Right atrium auricular region (tissue), 2 donors: ENCODE data around the gene DAW1. TPM values are rescaled to one million over a fixed set of nuclear protein-coding genes. Genes with fewer than 3 reads are reported as not detected.

Experiments used
- DNase-seq: peaks from one replicate; pipeline ENCODE4 v3.0.0-alpha.2; 2019; ENCODE audit warnings: low spot score
- H3K27ac ChIP-seq, 2 donors: fragments of 200-600 bp; sonication (generic); 1 replicate in 1 of 2; 2 replicates in 1 of 2; pipeline ENCODE4 v1.5.1; 2016 to 2019
- H3K27me3 ChIP-seq, 2 donors: fragments of 200-600 bp; sonication (generic); one replicate each; pipeline versions ENCODE4 v1.5.1 to v1.6.0; 2017 to 2019
- H3K36me3 ChIP-seq: fragments of 200-600 bp; sonication (generic); one replicate; pipeline ENCODE4 v1.5.1; 2016
- H3K4me1 ChIP-seq, 2 donors: fragments of 200-600 bp; sonication (generic); one replicate each; pipeline versions ENCODE4 v1.5.1 to v1.6.0; 2017 to 2019
- H3K4me3 ChIP-seq, 2 donors: fragments of 200-600 bp; sonication (generic); 1 replicate in 1 of 2; 2 replicates in 1 of 2; pipeline ENCODE4 v1.5.1; 2017 to 2019; ENCODE audit warnings: mild to moderate bottlenecking in 1 of 2, moderate library complexity in 1 of 2
- H3K9me3 ChIP-seq, 2 donors: fragments of 200-600 bp; sonication (generic); one replicate each; pipeline ENCODE4 v1.5.1; 2019
- CTCF ChIP-seq, 2 donors: fragments of 200-600 bp; sonication (generic); IDR thresholded peaks; one replicate each; pipeline ENCODE4 v1.5.1; 2019; ENCODE audit warnings: antibody characterized with exemption in 2 of 2
- total RNA-seq, 2 donors: library from RNA; depleted of rRNA; stranded (reverse); fragments of >200 nt; gene quantifications; one replicate each; pipeline ENCODE4 v1.1.0, GENCODE V29; 2016

DAW1 gene
- total RNA-seq, 2 donors from 2014 or later: 0.43 TPM; not detected in 1

- no peaks in the 10 kb centered on the region for H3K9me3 ChIP-seq
- H3K27me3 ChIP-seq: no peaks in the 10 kb centered on the region
- DNase-seq: no peak
Measured at GRCh38 chr2:227903381-227903780, 31.9 kb downstream of the DAW1 start.

GRCh38 chr2:227906991-227907390 lies 35.6 kb downstream of the DAW1 start:
- no peak overlapping the region for H3K4me3 ChIP-seq
- DNase-seq: no peak
- no peaks in the 10 kb centered on the region for H3K9me3 ChIP-seq
- TF ChIP-seq CTCF (IDR thresholded peaks at IDR 0.05): no peak
- H3K4me1 ChIP-seq: no peaks in the 10 kb centered on the region
- H3K27me3 ChIP-seq: no peaks in the 10 kb centered on the region
- no peak overlapping the region for H3K27ac ChIP-seq
- no peaks in the 10 kb centered on the region for H3K36me3 ChIP-seq

More at GRCh38 chr2:227903381-227903780, 31.9 kb downstream of the DAW1 start:
- no peaks in the 10 kb centered on the region for H3K4me1 ChIP-seq
- no peak overlapping the region for H3K27ac ChIP-seq
- no peak overlapping the region for H3K4me3 ChIP-seq
- H3K36me3 ChIP-seq: no peaks in the 10 kb centered on the region
- no peak for TF ChIP-seq CTCF (IDR thresholded peaks at IDR 0.05)

- Histone ChIP-seq H3K4me1 (no peaks in the 10 kb centered on the region), H3K4me3 (no peak overlapping the region), H3K27ac (no peak overlapping the region), H3K27me3 (no peaks in the 10 kb centered on the region), H3K36me3 (no peaks in the 10 kb centered on the region), H3K9me3 (no peaks in the 10 kb centered on the region)
- DNase-seq: no peak
- no peak for TF ChIP-seq CTCF (IDR thresholded peaks at IDR 0.05)
Measured at GRCh38 chr2:227908266-227909054, 37.0 kb downstream of the DAW1 start.

- DNase-seq: no peak
- Histone ChIP-seq H3K9me3 (no peaks in the 10 kb centered on the region), H3K4me1 (no peaks in the 10 kb centered on the region), H3K4me3 (no peak overlapping the region), H3K27me3 (no peaks in the 10 kb centered on the region), H3K36me3 (no peaks in the 10 kb centered on the region), H3K27ac (no peak overlapping the region)
- TF ChIP-seq CTCF (IDR thresholded peaks at IDR 0.05): no peak
Measured at GRCh38 chr2:227914362-227914761, 42.9 kb downstream of the DAW1 start.

- no peak overlapping the region for H3K4me3 ChIP-seq
- no peaks in the 10 kb centered on the region for H3K4me1 ChIP-seq
- H3K27me3 ChIP-seq: no peaks in the 10 kb centered on the region
- DNase-seq: no peak
- no peaks in the 10 kb centered on the region for H3K36me3 ChIP-seq
- no peak for TF ChIP-seq CTCF (IDR thresholded peaks at IDR 0.05)
- no peaks in the 10 kb centered on the region for H3K9me3 ChIP-seq
- H3K27ac ChIP-seq: no peak overlapping the region
Measured at GRCh38 chr2:227921648-227922047, 50.2 kb downstream of the DAW1 start.

GRCh38 chr2:227932001-227932400 lies 60.6 kb downstream of the DAW1 start:
- Histone ChIP-seq H3K4me1 (no peaks in the 10 kb centered on the region), H3K9me3 (peaks cover 0 to 9% of the 10 kb centered on the region in 2 donors), H3K36me3 (no peaks in the 10 kb centered on the region), H3K27me3 (no peaks in the 10 kb centered on the region), H3K4me3 (no peak overlapping the region), H3K27ac (no peak overlapping the region)
- DNase-seq: no peak
- TF ChIP-seq CTCF (IDR thresholded peaks at IDR 0.05): no peak
